ENCODE measurements around the gene OR10H5. TPM values are rescaled to one million over a fixed set of nuclear protein-coding genes. Genes with fewer than 3 reads are reported as not detected.
"Not testable (repeated sequence)": the region's sequence is repeated elsewhere in the genome, so short reads cannot be mapped to it uniquely, and the experiment has no call there.

The OR10H5 gene
- total RNA-seq, 1 donor: not detected

GRCh38 chr19:15837221-15837731, 49.8 kb downstream of the OR10H5 start:
- DNase-seq (ENCODE audit: low read depth): no peak
- H3K4me3 ChIP-seq (ENCODE audit: low read depth, low read length): peak overlapping the region; percentile 76
- TF ChIP-seq CTCF (IDR thresholded peaks at IDR 0.05; ENCODE audit: insufficient read depth, low read length): no peak

- no peak for DNase-seq (ENCODE audit: low read depth)
- no peak overlapping the region for H3K4me3 ChIP-seq (ENCODE audit: low read depth, low read length)
- TF ChIP-seq CTCF (IDR thresholded peaks at IDR 0.05; ENCODE audit: insufficient read depth, low read length): no peak
Observed at GRCh38 chr19:15838351-15838750, 50.9 kb downstream of the OR10H5 start.

- H3K4me3 ChIP-seq (ENCODE audit: low read depth, low read length); DNase-seq (ENCODE audit: low read depth): not testable (repeated sequence)
Observed at GRCh38 chr19:15839888-15840287, 52.4 kb downstream of the OR10H5 start.

DNA sequence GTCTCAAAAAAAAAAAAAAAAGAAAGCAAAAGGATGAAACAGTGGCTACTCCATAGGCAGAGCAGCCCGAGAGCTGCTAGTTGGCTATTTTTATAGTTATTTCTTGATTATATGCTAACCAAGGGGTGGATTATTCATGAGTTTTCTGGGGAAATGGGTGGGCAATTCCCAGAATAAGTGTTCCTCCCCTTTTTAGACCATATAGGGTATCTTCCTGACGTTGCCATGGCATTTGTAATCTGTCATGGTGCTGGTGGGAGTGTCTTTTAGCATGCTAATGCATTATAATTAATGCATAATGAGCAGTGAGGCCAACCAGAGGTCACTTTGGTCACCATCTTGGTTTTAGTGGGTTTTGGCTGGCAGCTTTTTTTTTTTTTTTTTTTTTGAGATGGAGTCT, 53.4 kb downstream of the OR10H5 start:
- no peak for TF ChIP-seq CTCF (IDR thresholded peaks at IDR 0.05; ENCODE audit: insufficient read depth, low read length)
- DNase-seq (ENCODE audit: low read depth): no peak
- H3K4me3 ChIP-seq (ENCODE audit: low read depth, low read length): no peak overlapping the region

- DNase-seq (ENCODE audit: low read depth): no peak
- H3K4me3 ChIP-seq (ENCODE audit: low read depth, low read length): no peak overlapping the region
- TF ChIP-seq CTCF (IDR thresholded peaks at IDR 0.05; ENCODE audit: insufficient read depth, low read length): no peak
Observed at GRCh38 chr19:15841875-15842569, 54.6 kb downstream of the OR10H5 start.

DNA sequence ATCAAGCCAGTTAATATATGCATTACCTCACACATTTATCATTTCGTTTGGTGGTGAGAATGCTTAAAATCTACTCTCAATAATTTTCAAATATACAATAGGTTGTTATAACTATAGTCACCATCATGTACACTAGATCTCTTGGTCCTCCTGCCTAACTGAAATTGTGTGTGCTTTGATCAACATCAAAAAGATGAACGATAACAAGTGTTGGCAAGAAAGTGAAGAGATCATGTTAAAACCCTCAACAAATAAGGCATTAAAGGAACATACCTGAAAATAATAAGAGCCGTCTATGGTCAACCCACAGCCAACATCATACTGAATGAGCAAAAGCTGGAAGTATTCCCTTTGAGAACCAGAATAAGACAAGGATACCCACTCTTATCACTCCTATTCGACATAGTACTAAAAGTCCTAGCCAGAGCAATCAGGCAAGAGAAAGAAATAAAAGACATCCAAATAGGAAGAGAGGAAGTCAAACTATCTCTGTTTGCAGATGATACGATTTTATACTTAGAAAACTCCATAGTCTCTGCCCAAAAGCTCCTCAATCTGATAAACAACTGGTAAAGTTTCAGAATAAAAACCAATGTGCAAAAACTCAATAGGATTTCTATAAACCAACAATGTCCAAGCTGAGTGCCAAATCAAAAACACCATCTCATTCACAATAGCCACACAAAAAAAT, 55.9 kb downstream of the OR10H5 start:
- no peak for DNase-seq (ENCODE audit: low read depth)
- no peak overlapping the region for H3K4me3 ChIP-seq (ENCODE audit: low read depth, low read length)
- TF ChIP-seq CTCF (IDR thresholded peaks at IDR 0.05; ENCODE audit: insufficient read depth, low read length): no peak

DNA sequence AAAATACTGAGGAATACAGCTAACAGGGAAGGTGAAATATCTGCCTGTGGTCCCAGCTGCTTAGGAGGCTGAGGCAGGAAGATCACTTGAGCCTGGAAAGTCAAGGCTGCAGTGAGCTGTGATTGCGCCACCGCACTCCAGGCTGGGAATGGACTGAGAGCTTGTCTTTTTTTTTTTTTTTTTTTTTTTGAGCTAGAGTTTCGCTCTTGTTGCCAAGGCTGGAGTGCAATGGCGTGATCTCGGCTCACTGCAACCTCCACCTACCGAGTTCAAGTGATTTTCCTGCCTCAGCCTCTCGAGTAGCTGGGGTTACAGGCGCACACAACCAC, 56.4 kb downstream of the OR10H5 start:
- not testable (repeated sequence) for H3K4me3 ChIP-seq (ENCODE audit: low read depth, low read length); DNase-seq (ENCODE audit: low read depth)

DNA sequence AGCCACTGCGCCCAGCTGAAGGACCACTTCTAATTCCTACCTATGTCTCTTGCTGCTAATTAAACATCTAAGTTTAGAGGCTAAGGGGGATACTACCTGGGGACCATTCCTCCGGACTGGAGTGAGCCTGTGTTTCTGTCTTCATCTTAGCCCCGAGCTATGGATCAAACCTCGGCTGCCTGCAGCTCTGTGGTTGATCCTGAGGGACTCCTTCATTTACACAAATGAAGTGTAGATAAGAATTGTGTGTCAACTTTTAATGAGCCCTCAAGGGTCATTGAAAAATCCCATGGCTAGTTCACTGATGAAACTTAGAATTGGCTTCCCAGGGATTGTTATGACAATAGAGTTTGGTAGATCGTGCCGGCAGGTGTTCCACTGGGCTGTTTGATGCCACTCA, 59.5 kb downstream of the OR10H5 start:
- no peak overlapping the region for H3K4me3 ChIP-seq (ENCODE audit: low read depth, low read length)
- TF ChIP-seq CTCF (IDR thresholded peaks at IDR 0.05; ENCODE audit: insufficient read depth, low read length): no peak
- no peak for DNase-seq (ENCODE audit: low read depth)

Measured in fibroblast of the aortic adventitia (primary cell).